H1 (cell line): ENCODE results near the gene ZNF423. TPM values are rescaled to one million over a fixed set of nuclear protein-coding genes. Genes with fewer than 3 reads are reported as not detected.

Source experiments
- CTCF ChIA-PET: fragments of 300-600 bp; sonication (Branson Sonifier 250); formaldehyde crosslinking; loops from one replicate; lab custom pipeline; 2021; ENCODE audit not compliant: partially characterized antibody; lab: Charles Lee
- POLR2A ChIA-PET: fragments of 300-600 bp; sonication (Branson Sonifier 250); formaldehyde crosslinking; loops from one replicate; lab custom pipeline; 2021; ENCODE audit warnings: inconsistent platforms; ENCODE audit not compliant: partially characterized antibody; lab: Charles Lee
- DNase-seq, 2 experiments: peaks; one replicate each; pipeline versions ENCODE4 v3.0.0 to v3.0.0-alpha.2; 2010 to 2022; ENCODE audit warnings: low spot score in 2 of 2, low read depth in 1 of 2, mixed read lengths in 1 of 2
- FAIRE-seq: peaks from 2 replicates; lab custom pipeline; 2011; peaks lifted over from hg19 to GRCh38; lab: Jason Lieb, UNC
- H2AFZ ChIP-seq: 2 replicates; pipeline ENCODE4 v1.8.1; 2012; ENCODE audit warnings: low read length, inconsistent platforms
- H2AK5ac ChIP-seq: 2 replicates; pipeline ENCODE4 v1.6.1; 2013; ENCODE audit warnings: low read depth, low read length
- H2BK120ac ChIP-seq: replicated peaks from 2 replicates; pipeline ENCODE3; 2013; ENCODE audit warnings: low read depth, low read length, inconsistent platforms
- H2BK12ac ChIP-seq: 2 replicates; pipeline ENCODE4 v1.6.1; 2013; ENCODE audit warnings: low read depth, low read length
- H2BK15ac ChIP-seq: 2 replicates; pipeline ENCODE4 v1.6.1; 2013; ENCODE audit warnings: low read length
- H2BK20ac ChIP-seq: 2 replicates; pipeline ENCODE4 v1.6.1; 2013; ENCODE audit warnings: low read length
- H2BK5ac ChIP-seq: 2 replicates; pipeline ENCODE4 v1.6.1; 2013; ENCODE audit warnings: low read depth, low read length
- H3K14ac ChIP-seq: 2 replicates; pipeline ENCODE4 v1.6.1; 2013; ENCODE audit warnings: inconsistent platforms; ENCODE audit not compliant: insufficient read length
- H3K18ac ChIP-seq: 2 replicates; pipeline ENCODE4 v1.6.1; 2013; ENCODE audit warnings: low read length; ENCODE audit errors: extremely low read depth
- H3K23ac ChIP-seq: 2 replicates; pipeline ENCODE4 v1.6.1; 2013; ENCODE audit warnings: inconsistent platforms; ENCODE audit not compliant: insufficient read length
- H3K23me2 ChIP-seq: 2 replicates; pipeline ENCODE4 v1.6.1; 2013; ENCODE audit warnings: low read depth, low read length
- H3K27ac ChIP-seq: 2 replicates; pipeline ENCODE4 v1.6.1; 2011; ENCODE audit warnings: low read depth, low read length, inconsistent platforms
- H3K27me3 ChIP-seq, 4 experiments: replicated peaks in 1 of 4; 1 replicate in 1 of 4; 2 replicates in 3 of 4; pipeline versions ENCODE4 v1.6.1 to v1.8.1; 2011 to 2013; ENCODE audit warnings: low read length in 3 of 4, mild to moderate bottlenecking in 3 of 4, inconsistent platforms in 2 of 4, mixed read lengths in 2 of 4, moderate library complexity in 1 of 4; ENCODE audit not compliant: control insufficient read depth in 3 of 4, insufficient read depth in 3 of 4; ENCODE audit errors: extremely low read depth in 1 of 4
- H3K36me3 ChIP-seq, 4 experiments: 2 replicates each; pipeline versions ENCODE4 v1.6.1 to v1.8.1; 2011 to 2013; ENCODE audit warnings: mild to moderate bottlenecking in 4 of 4, low read length in 3 of 4, moderate library complexity in 2 of 4, control low read depth in 1 of 4, inconsistent platforms in 1 of 4; ENCODE audit not compliant: insufficient read depth in 4 of 4, control insufficient read depth in 2 of 4
- H3K4ac ChIP-seq: replicated peaks from 2 replicates; pipeline ENCODE3; 2013; ENCODE audit warnings: low read length, low read depth, mixed read lengths, inconsistent platforms; ENCODE audit not compliant: insufficient read length
- H3K4me1 ChIP-seq, 4 experiments: replicated peaks in 1 of 4; 1 replicate in 1 of 4; 2 replicates in 3 of 4; pipeline versions ENCODE4 v1.6.1 to v1.8.1; 2011 to 2013; ENCODE audit warnings: low read length in 3 of 4, inconsistent platforms in 2 of 4, mixed read lengths in 1 of 4; ENCODE audit not compliant: insufficient read depth in 4 of 4, control insufficient read depth in 3 of 4
- H3K4me2 ChIP-seq, 2 experiments: 2 replicates each; pipeline versions ENCODE4 v1.6.1 to v1.8.1; 2011 to 2013; ENCODE audit warnings: low read depth in 2 of 2, low read length in 2 of 2, control low read depth in 1 of 2, inconsistent platforms in 1 of 2, mild to moderate bottlenecking in 1 of 2; ENCODE audit not compliant: insufficient read depth in 1 of 2
- H3K4me3 ChIP-seq, 4 experiments: fragments of 200-600, 300-600 bp in 1 of 4; sonication (generic), shearing (Covaris generic), sonication (Bioruptor Twin) in 1 of 4; 2 replicates each; pipeline versions ENCODE4 v1.5.1 to v1.8.1; 2011 to 2016; ENCODE audit warnings: low read length in 4 of 4, low read depth in 3 of 4, control low read depth in 2 of 4, inconsistent platforms in 2 of 4, mild to moderate bottlenecking in 2 of 4, mixed read lengths in 1 of 4, moderate library complexity in 1 of 4; ENCODE audit not compliant: insufficient read depth in 2 of 4; ENCODE audit errors: extremely low read depth in 1 of 4
- H3K56ac ChIP-seq: replicated peaks from 2 replicates; pipeline ENCODE3; 2013; ENCODE audit warnings: low read depth, mild to moderate bottlenecking, mixed read lengths, low read length, inconsistent platforms; ENCODE audit not compliant: insufficient read length
- H3K79me1 ChIP-seq: 2 replicates; pipeline ENCODE4 v1.6.1; 2013; ENCODE audit warnings: low read depth, low read length, control low read depth
- H3K79me2 ChIP-seq, 2 experiments: 2 replicates each; pipeline versions ENCODE4 v1.6.1 to v1.8.1; 2012 to 2013; ENCODE audit warnings: low read length in 2 of 2, mild to moderate bottlenecking in 2 of 2, inconsistent platforms in 1 of 2; ENCODE audit not compliant: insufficient read depth in 2 of 2, control insufficient read depth in 1 of 2
- H3K9ac ChIP-seq, 4 experiments: replicated peaks in 1 of 4; 1 replicate in 1 of 4; 2 replicates in 3 of 4; pipeline versions ENCODE4 v1.6.1 to v1.8.1; 2011 to 2013; ENCODE audit warnings: low read depth in 3 of 4, low read length in 3 of 4, control low read depth in 2 of 4, mild to moderate bottlenecking in 2 of 4, moderate library complexity in 2 of 4, inconsistent platforms in 1 of 4; ENCODE audit errors: extremely low read depth in 1 of 4
- H3K9me3 ChIP-seq, 2 experiments: 2 replicates each; pipeline versions ENCODE4 v1.6.1 to v1.8.1; 2012 to 2013; ENCODE audit warnings: mild to moderate bottlenecking in 2 of 2, moderate library complexity in 2 of 2, control low read depth in 1 of 2, inconsistent platforms in 1 of 2, low read depth in 1 of 2, low read length in 1 of 2, mixed read lengths in 1 of 2; ENCODE audit not compliant: insufficient read depth in 2 of 2
- H4K20me1 ChIP-seq, 2 experiments: replicated peaks in 1 of 2; 2 replicates each; pipeline versions ENCODE3 to v1.8.1; 2011 to 2013; ENCODE audit warnings: inconsistent platforms in 2 of 2, low read length in 2 of 2, mild to moderate bottlenecking in 1 of 2; ENCODE audit not compliant: insufficient read depth in 2 of 2, control insufficient read depth in 1 of 2
- H4K5ac ChIP-seq: 2 replicates; pipeline ENCODE4 v1.6.1; 2013; ENCODE audit warnings: low read length, low read depth, mixed read lengths, inconsistent platforms; ENCODE audit not compliant: insufficient read length
- H4K8ac ChIP-seq: 2 replicates; pipeline ENCODE4 v1.8.0; 2013; ENCODE audit warnings: mild to moderate bottlenecking, moderate library complexity, low read length, inconsistent platforms; ENCODE audit not compliant: insufficient read depth; ENCODE audit errors: extremely low read depth
- H4K91ac ChIP-seq: replicated peaks from 2 replicates; pipeline ENCODE3; 2013; ENCODE audit warnings: low read length, mixed read lengths, inconsistent platforms; ENCODE audit not compliant: insufficient read length
- CHD1 ChIP-seq: IDR thresholded peaks from 2 replicates; pipeline ENCODE4 v1.6.1; 2012; ENCODE audit warnings: low read depth, low read length, improper control_type of control experiment
- EZH2 ChIP-seq: fragments of 200-600 bp; sonication (generic); IDR thresholded peaks from 2 replicates; pipeline ENCODE4 v1.7.1; 2012; ENCODE audit warnings: low read depth, mild to moderate bottlenecking, moderate library complexity, low read length, inconsistent platforms; ENCODE audit not compliant: severe bottlenecking
- GABPA ChIP-seq: IDR thresholded peaks from 2 replicates; pipeline ENCODE4 v1.6.1; 2011; ENCODE audit warnings: mild to moderate bottlenecking, low read length, moderate library complexity, borderline replicate concordance; ENCODE audit not compliant: insufficient read depth
- GTF2F1 ChIP-seq: IDR thresholded peaks from 2 replicates; pipeline ENCODE4 v1.6.1; 2012; ENCODE audit warnings: low read depth, low read length, improper control_type of control experiment, borderline replicate concordance
- HDAC2 ChIP-seq, 2 experiments: fragments of 300-600 bp in 1 of 2; sonication (generic) in 1 of 2; IDR thresholded peaks; 2 replicates each; pipeline ENCODE4 v1.6.1; 2011 to 2012; ENCODE audit warnings: low read depth in 2 of 2, low read length in 2 of 2, mild to moderate bottlenecking in 2 of 2, moderate library complexity in 2 of 2, borderline replicate concordance in 1 of 2, inconsistent platforms in 1 of 2
- KDM1A ChIP-seq: fragments of 200-600, 300-600 bp; sonication (generic); IDR thresholded peaks from 2 replicates; pipeline ENCODE4 v1.7.1; 2016; ENCODE audit warnings: mild to moderate bottlenecking, low read length, borderline replicate concordance
- KDM4A ChIP-seq: IDR thresholded peaks from one replicate; pipeline ENCODE4 v1.7.1; 2012; ENCODE audit warnings: low read depth, mild to moderate bottlenecking, moderate library complexity, low read length, inconsistent platforms; ENCODE audit not compliant: severe bottlenecking
- POU5F1 ChIP-seq: IDR thresholded peaks from 2 replicates; pipeline ENCODE4 v1.6.1; 2011; ENCODE audit warnings: low read depth, mild to moderate bottlenecking, low read length, moderate library complexity
- TAF7 ChIP-seq: optimal IDR thresholded peaks from 2 replicates; pipeline ENCODE3; 2011; ENCODE audit warnings: low read depth, mild to moderate bottlenecking, inconsistent platforms, low read length, moderate library complexity, borderline replicate concordance
- TBP ChIP-seq: IDR thresholded peaks from 2 replicates; pipeline ENCODE4 v1.6.1; 2011; ENCODE audit warnings: low read depth, low read length, improper control_type of control experiment
- WGBS, 2 experiments: shearing (Covaris generic) in 1 of 2; methylation state at CpG; one replicate each; pipeline versions ENCODE4 v1.1.6 to v1.1.7; 2013 to 2015; ENCODE audit warnings: low lambda C conversion rate in 2 of 2, mixed read lengths in 2 of 2, inconsistent platforms in 1 of 2, low coverage in 1 of 2, missing lambda C conversion rate in 1 of 2; ENCODE audit not compliant: insufficient replicate concordance in 2 of 2, insufficient coverage in 1 of 2, insufficient read length in 1 of 2; ENCODE audit errors: extremely low coverage in 1 of 2, missing lambda C conversion rate in 1 of 2; 5-methylcytosine and 5-hydroxymethylcytosine counted together
- polyA plus RNA-seq, 7 experiments: library from polyadenylated mRNA; depleted of rRNA in 3 of 7; stranded (reverse) in 5 of 7; unstranded in 2 of 7; fragments of >200 nt in 5 of 7; fragments of 200-250 nt in 2 of 7; gene quantifications; 1 replicate in 5 of 7; 2 replicates in 1 of 7; 4 replicates in 1 of 7; pipeline versions ENCODE4 v1.2.1 to v1.2.3, GENCODE V29; 2011 to 2013; ENCODE audit warnings: missing spikeins in 2 of 7, mixed read lengths in 2 of 7
- total RNA-seq: library from RNA; stranded (reverse); fragmentation: NEBNext Ultra II Directional; extraction: Animal tissue kit (Norgen Biotek cat#: 25700); gene quantifications from 2 replicates; pipeline ENCODE4 v1.2.1, GENCODE V29; 2021
- TF ChIP-seq, protein P1 (sequence below): IDR thresholded peaks from 2 replicates; pipeline ENCODE4 v1.6.1; 2011; ENCODE audit warnings: low read length, improper control_type of control experiment
- TF ChIP-seq, protein P2 (sequence below): IDR thresholded peaks from 2 replicates; pipeline ENCODE4 v1.6.1; 2011; ENCODE audit warnings: low read depth, mild to moderate bottlenecking, low read length; ENCODE audit not compliant: insufficient read depth

ZNF423 gene
- total and polyA plus RNA-seq, 2 of the 8 experiments (the other 6 are each of a cell fraction or from before 2014, with no cell fraction given): 38.2 to 52.3 TPM

DNA sequence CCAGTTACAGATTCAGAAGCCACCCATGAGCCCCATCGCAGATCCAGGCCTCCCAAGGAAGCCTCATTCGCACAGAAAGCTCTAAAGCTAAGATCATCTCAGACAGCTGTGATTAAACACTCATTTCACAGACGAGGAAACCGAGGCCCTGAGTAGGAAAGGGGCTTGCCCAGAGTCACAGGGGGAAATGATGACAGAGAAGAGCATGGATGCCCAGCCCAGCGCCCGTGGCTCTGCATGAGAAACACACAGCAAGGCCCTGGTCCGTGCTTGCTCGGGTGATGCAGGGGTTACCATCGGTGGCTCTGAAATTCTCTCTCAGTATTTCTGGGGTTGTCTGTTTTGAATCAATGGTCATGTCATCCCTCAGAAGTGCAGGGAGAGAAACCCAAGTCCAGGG, 372.7 kb downstream of the ZNF423 start:
- H2BK20ac ChIP-seq: no peak overlapping the region
- no peaks in the 10 kb centered on the region for H3K79me2 ChIP-seq
- H3K23me2 ChIP-seq: 0 out of 2 replicates have a peak, but pooled peaks cover 2% of the 10 kb centered on the region
- no peaks in the 10 kb centered on the region for H3K36me3 ChIP-seq
- no peaks in the 10 kb centered on the region; a peak in 2 of 7 replicates for H3K27me3 ChIP-seq
- no peak overlapping the region for H2BK5ac ChIP-seq
- no peak overlapping the region for H2BK12ac ChIP-seq
- no peak overlapping the region for H2BK120ac ChIP-seq
- no peaks in the 10 kb centered on the region for H3K9me3 ChIP-seq
- DNase-seq (no peak), FAIRE-seq (no peak)
- H3K4me3 ChIP-seq: no peak overlapping the region
- H3K56ac ChIP-seq: no peak overlapping the region
- 84% methylated on average over 9 of the region's 9 CpGs; no CpG with 5 or more reads in 1 of the 2 experiments for WGBS, 2 experiments
- H3K4ac ChIP-seq: no peak overlapping the region
- H3K4me1 ChIP-seq: peaks cover 0 to 2% (median 0%) of the 10 kb centered on the region in 4 experiments; a peak in 3 of 7 replicates
- no peak overlapping the region for H3K14ac ChIP-seq
- H4K91ac ChIP-seq: no peak overlapping the region
- no peak overlapping the region for H4K8ac ChIP-seq
- no peaks in the 10 kb centered on the region for H4K20me1 ChIP-seq
- H2BK15ac ChIP-seq: 0 out of 2 replicates have a peak overlapping the region, but pooled peaks have one; percentile 40
- no peak overlapping the region for H3K27ac ChIP-seq
- POLR2A ChIA-PET: no interaction called here
- no peak overlapping the region for H3K9ac ChIP-seq
- H3K23ac ChIP-seq: no peak overlapping the region
- no peaks in the 10 kb centered on the region for H3K79me1 ChIP-seq
- no peak overlapping the region for H4K5ac ChIP-seq
- no peak overlapping the region for H3K4me2 ChIP-seq
- H2AK5ac ChIP-seq: no peak overlapping the region
- H2AFZ ChIP-seq: no peak overlapping the region
- CTCF ChIA-PET: interaction anchor here (0.6 to 1.4 kb wide), 7 partner anchors 11 to 224 kb away, joined by 3 to 8 read pairs (median 4); no protein-coding TSS in a partner anchor
- no peak overlapping the region for H3K18ac ChIP-seq
- TF ChIP-seq GABPA (no peak), HDAC2 (IDR thresholded peaks at IDR 0.05; ENCODE audit: borderline replicate concordance in 1 of 2, low read depth in 2 of 2, low read length in 2 of 2) (no peak), CHD1 (no peak), TAF7 (no peak), GTF2F1 (no peak), KDM4A (no peak), POU5F1 (no peak), KDM1A (no peak), TBP (no peak), EZH2 (no peak)
- TF ChIP-seq, protein P1, sequence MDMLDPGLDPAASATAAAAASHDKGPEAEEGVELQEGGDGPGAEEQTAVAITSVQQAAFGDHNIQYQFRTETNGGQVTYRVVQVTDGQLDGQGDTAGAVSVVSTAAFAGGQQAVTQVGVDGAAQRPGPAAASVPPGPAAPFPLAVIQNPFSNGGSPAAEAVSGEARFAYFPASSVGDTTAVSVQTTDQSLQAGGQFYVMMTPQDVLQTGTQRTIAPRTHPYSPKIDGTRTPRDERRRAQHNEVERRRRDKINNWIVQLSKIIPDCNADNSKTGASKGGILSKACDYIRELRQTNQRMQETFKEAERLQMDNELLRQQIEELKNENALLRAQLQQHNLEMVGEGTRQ: no peak
- TF ChIP-seq, protein P2, sequence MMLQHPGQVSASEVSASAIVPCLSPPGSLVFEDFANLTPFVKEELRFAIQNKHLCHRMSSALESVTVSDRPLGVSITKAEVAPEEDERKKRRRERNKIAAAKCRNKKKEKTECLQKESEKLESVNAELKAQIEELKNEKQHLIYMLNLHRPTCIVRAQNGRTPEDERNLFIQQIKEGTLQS: no peak
